Right lung (tissue), 10 donors: ENCODE results near the gene RNF7. TPM values are rescaled to one million over a fixed set of nuclear protein-coding genes. Genes with fewer than 3 reads are reported as not detected.
"Not testable (repeated sequence)": the region's sequence is repeated elsewhere in the genome, so short reads cannot be mapped to it uniquely, and the experiment has no call there.

ENCODE experiments used
- DNase-seq, 2 donors: peaks; one replicate each; pipeline ENCODE4 v3.0.0-alpha.2; 2013
- long read RNA-seq, 8 donors: transcript quantifications; one replicate each; lab custom pipeline, GENCODE V29; 2026
- polyA plus RNA-seq, 5 donors: library from polyadenylated mRNA; unstranded; fragments of 120-200 nt; gene quantifications; one replicate each; pipeline versions ENCODE4 v1.2.1 to v1.2.3, GENCODE V29; 2013; ENCODE audit warnings: inconsistent platforms in 1 of 5, low replicate concordance in 1 of 5; ENCODE audit not compliant: insufficient read length in 5 of 5, insufficient read depth in 1 of 5

RNF7 gene
- polyA plus RNA-seq: 100 to 1,000 TPM in 1 of 5 donors, 10 to 100 TPM in 4; 79.2 to 111 (median 97.4) TPM
- long read RNA-seq, donor 1, transcript RNF7-202 (3 exons, 805 nt): minor isoform, 17 of 179 reads
- long read RNA-seq, donor 1, transcript RNF7-201 (3 exons, 2,763 nt): major isoform, 147 of 179 reads
- long read RNA-seq, donor 1, transcript RNF7-203 (4 exons, 1,036 nt): minor isoform, 5 of 179 reads
- long read RNA-seq, donor 1, partial matches to known transcripts: 5 of 179 reads
- long read RNA-seq, donor 1, other reads (novel, unspliced or antisense): 0 of 179 reads
- long read RNA-seq, donor 2, transcript RNF7-202 (3 exons, 805 nt): minor isoform, 10 of 106 reads
- long read RNA-seq, donor 2, transcript RNF7-201 (3 exons, 2,763 nt): major isoform, 91 of 106 reads
- long read RNA-seq, donor 2, partial matches to known transcripts: 0 of 106 reads
- long read RNA-seq, donor 2, other reads (novel, unspliced or antisense): 0 of 106 reads
- long read RNA-seq, donor 3, transcript RNF7-205 (2 exons, 782 nt): minor isoform, 5 of 132 reads
- long read RNA-seq, donor 3, transcript RNF7-201 (3 exons, 2,763 nt): major isoform, 109 of 132 reads
- long read RNA-seq, donor 3, transcript RNF7-202 (3 exons, 805 nt): minor isoform, 14 of 132 reads
- long read RNA-seq, donor 3, partial matches to known transcripts: 0 of 132 reads
- long read RNA-seq, donor 3, other reads (novel, unspliced or antisense): 0 of 132 reads
- long read RNA-seq, donor 4, transcript RNF7-201 (3 exons, 2,763 nt): major isoform, 65 of 93 reads
- long read RNA-seq, donor 4, transcript RNF7-202 (3 exons, 805 nt): minor isoform, 8 of 93 reads
- long read RNA-seq, donor 4, partial matches to known transcripts: 18 of 93 reads
- long read RNA-seq, donor 4, other reads (novel, unspliced or antisense): 0 of 93 reads
- long read RNA-seq, donor 5, transcript RNF7-205 (2 exons, 782 nt): minor isoform, 6 of 181 reads
- long read RNA-seq, donor 5, transcript RNF7-201 (3 exons, 2,763 nt): major isoform, 153 of 181 reads
- long read RNA-seq, donor 5, transcript RNF7-202 (3 exons, 805 nt): minor isoform, 19 of 181 reads
- long read RNA-seq, donor 5, partial matches to known transcripts: 0 of 181 reads
- long read RNA-seq, donor 5, other reads (novel, unspliced or antisense): 0 of 181 reads
- long read RNA-seq, donor 6, transcript RNF7-202 (3 exons, 805 nt): minor isoform, 19 of 162 reads
- long read RNA-seq, donor 6, transcript RNF7-201 (3 exons, 2,763 nt): major isoform, 139 of 162 reads
- long read RNA-seq, donor 6, partial matches to known transcripts: 0 of 162 reads
- long read RNA-seq, donor 6, other reads (novel, unspliced or antisense): 0 of 162 reads
- long read RNA-seq, donor 7, transcript RNF7-202 (3 exons, 805 nt): minor isoform, 10 of 83 reads
- long read RNA-seq, donor 7, transcript RNF7-201 (3 exons, 2,763 nt): major isoform, 64 of 83 reads
- long read RNA-seq, donor 7, partial matches to known transcripts: 7 of 83 reads
- long read RNA-seq, donor 7, other reads (novel, unspliced or antisense): 0 of 83 reads
- long read RNA-seq, donor 8, transcript RNF7-201 (3 exons, 2,763 nt): major isoform, 45 of 62 reads
- long read RNA-seq, donor 8, transcript RNF7-202 (3 exons, 805 nt): minor isoform, 7 of 62 reads
- long read RNA-seq, donor 8, partial matches to known transcripts: 10 of 62 reads
- long read RNA-seq, donor 8, other reads (novel, unspliced or antisense): 0 of 62 reads

GRCh38 chr3:141738022-141738890, at the start of gene RNF7:
TSS of gene RNF7 (plus strand) at chr3:141738298. CDS start at chr3:141738342, 44 bp downstream.
- DNase-seq: peak; percentile 96 to 97

DNA sequence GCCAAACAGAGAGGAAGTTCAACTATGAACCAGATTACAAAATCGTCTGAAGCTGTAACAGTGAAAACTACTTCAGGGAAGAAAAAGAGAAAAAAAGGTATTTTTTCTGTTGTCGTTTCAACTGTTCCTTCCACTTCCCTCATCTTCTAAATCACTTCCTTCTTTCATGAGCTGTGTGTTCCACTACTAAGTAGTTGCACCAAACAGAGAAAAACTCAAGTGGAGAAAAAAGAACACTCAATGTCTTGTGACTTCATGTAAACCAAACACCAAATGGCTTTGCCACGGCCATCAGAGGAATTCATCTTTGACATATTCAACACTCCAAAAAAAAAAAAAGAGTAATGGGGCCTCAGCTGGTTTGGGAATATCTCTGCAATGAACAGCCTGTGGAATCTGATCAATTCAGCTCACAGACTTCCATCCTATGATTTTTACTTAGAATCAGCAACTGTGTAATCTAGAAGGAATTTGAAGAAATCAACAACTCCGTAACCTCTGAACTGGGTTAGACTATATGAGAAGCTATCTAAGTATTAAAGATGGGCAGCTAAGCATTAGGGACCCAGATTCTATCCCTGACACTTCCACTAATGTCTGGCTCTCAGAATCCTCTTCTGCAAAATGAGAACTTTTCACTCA, 47.5 kb upstream of the RNF7 start:
- DNase-seq: no peak

DNA sequence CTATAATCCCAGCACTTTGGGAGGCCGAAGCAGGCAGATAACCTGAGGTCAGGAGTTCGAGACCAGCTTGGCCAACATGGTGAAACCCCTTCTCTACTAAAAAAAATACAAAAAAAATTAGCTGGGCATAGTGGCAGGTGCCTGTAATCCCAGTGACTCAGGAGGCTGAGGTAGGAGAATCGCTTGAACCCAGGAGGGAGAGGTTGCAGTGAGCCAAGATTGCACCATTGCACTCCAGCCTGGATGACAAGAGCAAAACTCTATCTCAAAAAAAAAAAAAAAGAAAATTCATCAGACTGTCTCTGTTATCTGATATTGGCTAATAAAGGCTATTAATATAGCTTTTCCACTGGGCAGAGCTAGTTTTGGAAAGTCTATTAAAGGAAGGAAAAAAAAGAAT, 46.6 kb upstream of the RNF7 start:
- not testable (repeated sequence) for DNase-seq

- not testable (repeated sequence) for DNase-seq
Measured at GRCh38 chr3:141692973-141693372, 45.1 kb upstream of the RNF7 start.

DNA sequence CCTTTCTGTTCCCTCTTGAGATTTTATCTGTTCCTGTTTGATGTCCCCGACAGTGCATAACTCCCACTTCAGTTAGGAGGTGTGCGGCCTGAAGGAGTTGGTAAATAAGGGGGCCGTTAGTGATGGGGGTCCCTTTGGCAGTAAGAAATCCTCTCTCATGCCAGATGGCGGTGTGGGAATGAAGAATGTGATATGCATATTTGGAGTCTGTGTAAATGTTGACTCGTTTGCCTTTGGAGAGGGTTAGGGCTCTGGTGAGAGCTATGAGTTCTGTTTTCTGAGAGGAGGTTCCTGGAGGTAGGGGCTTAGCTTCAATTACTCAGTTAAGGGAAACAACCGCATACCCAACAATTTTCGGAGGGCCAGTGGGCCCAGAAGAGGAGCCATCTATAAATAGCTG, 38.8 kb upstream of the RNF7 start:
- no peak for DNase-seq

DNA sequence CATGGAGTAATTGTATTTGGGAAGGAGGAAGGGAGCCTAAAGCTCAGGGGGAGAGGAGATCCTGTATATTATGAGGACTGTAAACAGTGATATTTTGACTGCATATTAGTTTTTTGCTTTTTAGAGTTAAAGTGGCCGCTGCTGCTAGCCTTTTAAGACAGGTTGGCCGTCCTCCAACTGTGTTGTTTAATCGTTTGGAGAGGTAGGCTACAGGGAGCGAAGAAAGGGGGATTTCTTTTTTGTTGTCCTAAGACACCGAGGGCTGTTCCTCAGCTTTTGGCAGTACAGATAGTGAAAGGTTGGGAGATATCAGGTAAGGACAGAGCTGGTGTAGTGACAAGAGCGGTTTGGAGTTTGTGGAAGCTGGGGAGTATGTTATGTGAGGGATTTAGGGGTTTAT, 38.2 kb upstream of the RNF7 start:
- DNase-seq: no peak

GRCh38 chr3:141703367-141703766, 34.7 kb upstream of the RNF7 start:
- not testable (repeated sequence) for DNase-seq

- DNase-seq: no peak
Measured at GRCh38 chr3:141707741-141708203, 30.3 kb upstream of the RNF7 start.

- DNase-seq: no peak
Measured at GRCh38 chr3:141708367-141708766, 29.7 kb upstream of the RNF7 start.

DNA sequence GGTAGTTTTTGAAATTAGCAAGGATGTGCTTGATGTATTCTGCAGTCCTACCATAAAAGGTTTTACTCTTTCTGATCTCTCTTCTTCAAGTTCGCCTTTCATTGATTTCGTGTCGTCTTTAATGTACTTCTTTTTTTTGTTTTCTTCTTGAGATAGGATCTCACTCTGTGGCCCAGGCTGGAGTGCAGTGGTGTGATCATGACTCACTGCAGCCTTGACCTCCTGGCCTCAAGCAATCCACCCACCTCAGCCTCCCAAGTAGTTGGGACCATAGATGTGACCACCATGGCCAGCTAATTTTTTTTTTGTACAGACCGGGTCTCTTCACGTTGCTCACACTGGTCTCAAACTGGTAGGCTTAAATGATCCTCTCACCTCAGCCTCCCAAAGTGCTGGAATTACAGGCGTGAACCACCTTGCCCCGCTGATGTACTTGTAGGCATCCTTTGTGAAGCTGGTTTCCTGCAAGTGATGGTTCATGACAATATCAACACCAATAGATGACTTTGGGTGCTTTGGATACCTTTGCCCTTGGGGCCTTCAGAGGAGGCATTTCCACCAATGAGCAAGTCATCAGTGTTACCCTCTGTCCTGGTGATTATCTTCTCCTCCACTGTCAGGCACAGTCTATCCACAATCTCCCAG, 28.9 kb upstream of the RNF7 start:
- DNase-seq: no peak

- no peak for DNase-seq
Measured at GRCh38 chr3:141710121-141710520, 28.0 kb upstream of the RNF7 start.

- no peak for DNase-seq
Measured at GRCh38 chr3:141710888-141711616, 27.0 kb upstream of the RNF7 start.

DNA sequence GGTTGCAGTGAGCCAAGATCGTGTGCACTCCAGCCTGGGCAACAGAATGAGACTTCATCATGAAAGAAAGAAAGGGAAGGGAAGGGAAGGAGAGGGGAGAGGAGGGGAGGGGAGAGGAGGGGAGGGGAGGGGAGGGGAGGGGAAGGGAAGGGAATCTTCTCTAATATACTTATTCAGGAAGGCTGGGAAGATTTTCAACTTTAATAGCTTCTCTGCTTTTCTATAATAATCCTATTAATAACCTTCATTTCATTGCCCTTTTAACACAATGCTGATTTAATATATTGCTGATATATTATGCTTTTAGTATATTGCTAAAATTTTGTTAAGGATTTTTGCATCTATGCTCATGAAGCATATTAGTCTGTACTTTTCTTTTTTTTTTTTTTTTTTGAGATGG, 23.4 kb upstream of the RNF7 start:
- no peak for DNase-seq

DNA sequence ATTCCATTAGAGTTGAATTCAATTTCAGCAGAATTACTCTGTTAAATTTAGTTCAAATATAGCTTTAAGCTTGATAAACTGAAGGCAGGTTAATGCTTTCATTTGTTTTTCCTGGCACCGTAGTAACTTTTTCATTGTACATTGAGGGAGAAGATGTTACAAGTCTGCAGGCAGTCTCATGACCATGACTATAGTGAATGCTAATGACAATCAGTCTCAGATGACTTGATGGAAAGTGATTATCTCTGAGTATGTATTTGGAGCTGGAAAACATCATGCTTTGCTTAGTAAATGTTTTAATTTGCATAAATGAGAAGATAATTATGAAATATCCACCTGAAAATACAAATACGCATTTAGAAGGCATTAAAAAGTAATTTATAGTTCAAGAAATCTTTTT, 16.0 kb upstream of the RNF7 start:
- DNase-seq: no peak

DNA sequence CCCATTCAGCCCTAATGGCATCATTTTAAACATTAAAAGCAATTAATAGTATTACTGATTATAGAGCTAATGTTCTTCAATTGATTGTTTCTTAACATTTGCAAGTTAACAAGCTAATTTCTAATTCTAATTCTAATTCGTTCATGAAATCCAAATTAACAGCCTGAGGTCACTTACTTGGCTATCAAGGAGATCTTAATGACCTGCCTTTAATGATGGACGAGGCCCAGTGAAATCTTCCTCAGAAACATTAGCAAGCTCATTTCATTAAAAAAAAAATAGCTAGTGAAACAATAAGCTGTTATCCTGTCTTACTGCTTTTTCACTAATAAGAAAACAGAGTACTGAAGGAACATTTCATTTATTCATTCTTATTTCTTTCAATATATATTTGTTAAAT, 15.4 kb upstream of the RNF7 start:
- DNase-seq: no peak

DNA sequence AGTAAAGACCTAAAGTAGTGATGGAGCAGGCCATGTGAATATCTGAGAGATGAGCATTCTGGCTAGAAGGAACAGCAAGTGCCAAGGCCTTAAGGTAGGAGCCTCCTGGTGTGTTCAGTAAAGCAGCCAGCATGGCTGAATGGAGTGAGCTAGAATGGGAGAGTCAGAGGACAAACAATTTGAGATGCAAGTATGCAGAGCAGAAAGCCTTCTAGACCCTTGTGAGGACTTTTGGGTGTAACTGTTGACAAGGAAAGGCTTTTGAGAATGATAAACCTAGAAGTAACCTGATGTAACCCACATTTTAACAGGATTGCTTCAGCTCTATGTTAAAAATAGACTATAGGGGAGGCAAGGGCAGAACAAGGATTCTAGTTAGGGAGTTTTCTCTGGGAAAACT, 14.8 kb upstream of the RNF7 start:
- DNase-seq: no peak

DNA sequence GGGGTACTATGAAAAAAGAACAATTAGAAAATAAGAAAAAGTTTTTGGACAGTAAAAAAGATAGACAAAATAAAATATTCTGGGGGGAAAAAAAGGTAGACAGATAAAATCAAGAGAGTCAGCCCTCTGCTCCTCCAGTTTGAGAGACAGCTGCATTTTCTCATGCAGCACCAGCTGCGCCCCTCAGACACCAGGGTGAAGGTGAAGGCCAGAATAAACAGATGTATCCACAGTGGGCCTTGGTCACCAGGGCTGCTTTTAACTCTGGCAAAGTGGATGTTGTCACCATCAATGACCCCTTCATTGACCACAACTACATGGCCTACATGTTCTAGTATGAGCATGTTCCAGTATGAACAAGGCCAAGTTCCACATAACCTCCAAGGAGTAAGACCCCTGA, 13.9 kb upstream of the RNF7 start:
- DNase-seq: no peak

GRCh38 chr3:141725036-141725435, 13.1 kb upstream of the RNF7 start:
- DNase-seq: no peak
